Fibroblast of lung (primary cell): ENCODE data around the gene DNAH5. TPM values are rescaled to one million over a fixed set of nuclear protein-coding genes. Genes with fewer than 3 reads are reported as not detected.

Source experiments
- DNase-seq, 2 donors: peaks; one replicate each; pipeline versions ENCODE4 v3.0.0 to v3.0.0-alpha.2; 2010; ENCODE audit warnings: low read depth in 2 of 2
- H2AFZ ChIP-seq: 2 replicates; pipeline ENCODE4 v1.5.1; 2012; ENCODE audit warnings: low read length, control low read depth, inconsistent platforms
- H3K27ac ChIP-seq: 2 replicates; pipeline ENCODE4 v1.5.1; 2011; ENCODE audit warnings: low read length, control low read depth; ENCODE audit not compliant: insufficient read depth
- H3K27me3 ChIP-seq: 2 replicates; pipeline ENCODE4 v1.5.1; 2011; ENCODE audit warnings: mild to moderate bottlenecking, low read length; ENCODE audit not compliant: control insufficient read depth, insufficient read depth
- H3K36me3 ChIP-seq: 2 replicates; pipeline ENCODE4 v1.5.1; 2011; ENCODE audit warnings: low read length; ENCODE audit not compliant: control insufficient read depth, insufficient read depth
- H3K4me1 ChIP-seq: 2 replicates; pipeline ENCODE4 v1.5.1; 2011; ENCODE audit warnings: low read length; ENCODE audit not compliant: control insufficient read depth, insufficient read depth; ENCODE audit errors: extremely low read depth
- H3K4me2 ChIP-seq: 2 replicates; pipeline ENCODE4 v1.5.1; 2011; ENCODE audit warnings: low read length, control low read depth; ENCODE audit not compliant: insufficient read depth; ENCODE audit errors: extremely low read depth
- H3K4me3 ChIP-seq, 4 experiments: fragments of 200-600 bp in 1 of 4; sonication (generic) in 1 of 4; replicated peaks in 1 of 4; 2 replicates each; pipeline ENCODE4 v1.5.1; 2011 to 2016; ENCODE audit warnings: low read length in 4 of 4, low read depth in 3 of 4, mild to moderate bottlenecking in 3 of 4, control low read depth in 2 of 4, inconsistent platforms in 1 of 4, mixed read lengths in 1 of 4; ENCODE audit not compliant: insufficient read depth in 1 of 4; ENCODE audit errors: control extremely low read depth in 1 of 4
- H3K79me2 ChIP-seq: 2 replicates; pipeline ENCODE4 v1.5.1; 2012; ENCODE audit warnings: mild to moderate bottlenecking, low read length, inconsistent platforms; ENCODE audit not compliant: control insufficient read depth, insufficient read depth
- H3K9ac ChIP-seq: 2 replicates; pipeline ENCODE4 v1.5.1; 2011; ENCODE audit warnings: mild to moderate bottlenecking, low read length, control low read depth; ENCODE audit not compliant: insufficient read depth
- H3K9me3 ChIP-seq: 2 replicates; pipeline ENCODE4 v1.5.1; 2012; ENCODE audit warnings: low read depth, low read length; ENCODE audit not compliant: control insufficient read depth, insufficient read depth
- H4K20me1 ChIP-seq: 2 replicates; pipeline ENCODE4 v1.5.1; 2011; ENCODE audit warnings: low read length; ENCODE audit not compliant: control insufficient read depth, insufficient read depth; ENCODE audit errors: extremely low read depth
- CTCF ChIP-seq, 2 donors: IDR thresholded peaks in 1 of 2; conservative IDR thresholded peaks in 1 of 2; 1 replicate in 1 of 2; 2 replicates in 1 of 2; pipeline ENCODE4 v1.5.1; 2011 to 2012; ENCODE audit warnings: low read length in 2 of 2, control low read depth in 1 of 2, inconsistent platforms in 1 of 2, low read depth in 1 of 2, mild to moderate bottlenecking in 1 of 2
- EZH2 ChIP-seq: IDR thresholded peaks from 2 replicates; pipeline ENCODE4 v1.5.1; 2012; ENCODE audit warnings: low read length, control low read depth, mild to moderate bottlenecking; ENCODE audit errors: missing control alignments
- polyA plus RNA-seq, 2 donors: library from polyadenylated mRNA; depleted of rRNA in 1 of 2; stranded (reverse) in 1 of 2; unstranded in 1 of 2; fragments of >200 nt; gene quantifications; 2 replicates each; pipeline ENCODE4 v1.2.1, GENCODE V29; 2011 to 2012; ENCODE audit warnings: missing spikeins in 1 of 2
- total RNA-seq: library from RNA; depleted of rRNA; stranded (reverse); fragments of >200 nt; gene quantifications from 2 replicates; pipeline ENCODE4 v1.2.1, GENCODE V29; 2014

DNAH5 gene
- total and polyA plus RNA-seq, 2 donors (not counting 1 experiment from before 2014, with no cell fraction given) = 2.1 to 3.1 TPM

- Histone ChIP-seq H3K27ac (no peak overlapping the region), H4K20me1 (no peaks in the 10 kb centered on the region), H3K9me3 (no peaks in the 10 kb centered on the region), H3K4me3 (no peak overlapping the region), H3K4me2 (no peak overlapping the region), H3K9ac (no peak overlapping the region), H3K27me3 (no peaks in the 10 kb centered on the region), H3K36me3 (no peaks in the 10 kb centered on the region), H3K79me2 (no peaks in the 10 kb centered on the region), H3K4me1 (no peaks in the 10 kb centered on the region), H2AFZ (no peak overlapping the region)
- DNase-seq = no peak
- no peak for TF ChIP-seq EZH2
Observed at GRCh38 chr5:13698885-13699284, 245.6 kb downstream of the DNAH5 start.

- TF ChIP-seq EZH2 (no peak), CTCF (conservative IDR thresholded peaks at IDR 0.05 in 1 of 2, IDR thresholded peaks at IDR 0.05 in 1 of 2; ENCODE audit: low read depth in 1 of 2, low read length in 2 of 2) (no peak)
- Histone ChIP-seq H3K27ac (no peak overlapping the region), H3K27me3 (no peaks in the 10 kb centered on the region), H3K36me3 (no peaks in the 10 kb centered on the region), H2AFZ (no peak overlapping the region), H3K4me3 (no peak overlapping the region), H3K4me1 (no peaks in the 10 kb centered on the region), H3K79me2 (no peaks in the 10 kb centered on the region), H3K9ac (no peak overlapping the region), H3K9me3 (no peaks in the 10 kb centered on the region), H4K20me1 (no peaks in the 10 kb centered on the region), H3K4me2 (no peak overlapping the region)
- no peak for DNase-seq
Observed at GRCh38 chr5:13695076-13695712, 249.3 kb downstream of the DNAH5 start.

GRCh38 chr5:13692172-13692571, 252.3 kb downstream of the DNAH5 start:
- Histone ChIP-seq H3K36me3 (no peaks in the 10 kb centered on the region), H2AFZ (no peak overlapping the region), H3K4me3 (no peak overlapping the region), H3K27me3 (no peaks in the 10 kb centered on the region), H3K9ac (no peak overlapping the region), H4K20me1 (no peaks in the 10 kb centered on the region), H3K4me2 (no peak overlapping the region), H3K4me1 (no peaks in the 10 kb centered on the region), H3K27ac (no peak overlapping the region), H3K9me3 (no peaks in the 10 kb centered on the region), H3K79me2 (no peaks in the 10 kb centered on the region)
- TF ChIP-seq EZH2 = no peak
- TF ChIP-seq CTCF (conservative IDR thresholded peaks at IDR 0.05 in 1 of 2, IDR thresholded peaks at IDR 0.05 in 1 of 2; ENCODE audit: low read depth in 1 of 2, low read length in 2 of 2) = no peak
- no peak for DNase-seq
